ENCODE measurements around the gene TTC38.

Gene TTC38

DNA sequence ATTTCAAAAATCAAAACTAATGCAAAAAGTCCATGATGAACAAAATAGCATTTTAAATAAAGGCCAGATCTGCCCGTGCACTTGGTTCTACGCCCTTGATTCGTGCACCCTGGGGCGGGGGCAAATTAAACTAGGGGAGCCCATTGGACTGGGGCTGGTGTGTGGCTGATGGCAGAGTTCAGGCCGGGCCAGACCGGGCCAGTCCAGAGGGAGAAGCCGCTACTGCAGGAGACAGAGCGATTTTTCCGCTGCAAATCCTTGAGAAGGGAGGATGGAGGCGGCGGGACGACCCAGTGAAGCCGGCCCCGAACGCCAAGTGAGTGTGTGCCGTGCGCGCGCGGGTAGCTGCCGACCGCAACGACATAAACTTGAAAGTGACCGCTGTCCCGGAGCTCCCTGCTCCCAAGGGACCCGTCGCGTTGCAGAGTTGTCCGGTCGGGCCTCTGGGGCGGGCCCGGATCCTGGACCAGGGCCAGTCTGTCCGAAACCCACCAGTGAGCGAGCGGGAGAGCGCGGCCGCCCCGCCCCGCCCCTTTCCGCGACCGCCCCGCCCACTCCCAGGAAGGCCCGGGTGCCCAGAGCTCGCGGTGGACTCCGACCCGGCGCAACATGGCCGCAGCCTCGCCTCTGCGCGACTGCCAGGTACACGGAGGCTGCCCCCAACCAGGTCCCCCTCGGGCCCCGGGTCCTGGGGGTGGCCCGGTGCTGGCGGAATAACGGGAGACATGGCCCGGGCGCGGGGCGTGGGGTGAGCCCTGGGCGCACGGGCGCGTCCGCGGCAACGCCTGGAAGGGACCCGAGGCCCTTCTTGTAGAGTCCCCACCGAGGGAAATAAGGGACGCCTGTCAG lies at the start of gene TTC38:
Gene TTC38 (plus strand): TSS at position 578 of the 849 bp plus-strand sequence. CDS start 32 bp downstream, at position 610.
- DNase-seq (ENCODE audit: low read depth, low spot score): peak; percentile 65

GRCh38 chr22:46219636-46220035 lies 48.2 kb upstream of the TTC38 start:
- no peak for DNase-seq (ENCODE audit: low read depth, low spot score)

- DNase-seq (ENCODE audit: low read depth, low spot score): no peak
Measured at GRCh38 chr22:46220921-46221320, 46.9 kb upstream of the TTC38 start.

DNA sequence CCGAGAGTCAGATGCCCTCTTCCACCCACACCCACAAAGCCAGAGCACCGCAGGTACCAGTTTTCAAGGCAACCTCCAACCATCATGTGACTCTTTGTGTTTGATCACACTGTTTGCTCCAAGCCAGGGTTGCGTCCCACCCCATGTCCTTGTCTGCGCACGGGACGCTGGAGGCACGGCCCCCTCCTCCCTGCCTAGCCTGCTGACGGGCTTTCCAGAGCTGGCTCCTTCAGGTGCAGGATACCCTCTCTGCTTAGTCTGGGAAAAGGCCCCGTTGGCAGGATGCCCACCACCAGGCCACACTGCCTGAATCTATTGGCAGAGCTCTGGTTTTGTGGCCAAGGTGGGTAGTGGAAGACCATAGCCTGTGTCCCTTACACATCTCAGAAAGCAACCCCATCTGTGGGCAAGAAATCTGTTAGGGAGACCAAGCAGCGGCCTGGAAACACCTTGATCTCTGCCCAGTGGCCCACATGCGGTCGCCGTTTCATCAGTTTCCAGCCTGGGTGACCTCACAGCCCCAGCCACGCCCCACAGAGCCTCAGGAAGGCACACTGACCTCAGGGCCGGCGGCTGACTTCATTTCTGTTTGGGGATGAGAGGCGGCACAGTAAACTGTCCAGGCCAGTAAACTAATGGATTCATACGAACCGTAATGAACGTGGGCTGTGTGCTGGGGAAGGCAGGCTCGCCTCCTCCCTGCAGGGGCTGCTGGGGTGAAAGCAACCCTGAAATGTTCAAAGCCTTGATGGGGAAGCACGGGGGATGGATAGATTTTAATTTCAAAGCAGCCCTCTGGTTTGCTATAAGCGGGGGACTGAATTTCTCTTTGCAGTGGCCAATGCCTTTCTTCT lies 43.5 kb upstream of the TTC38 start:
- no peak for DNase-seq (ENCODE audit: low read depth, low spot score)

GRCh38 chr22:46224898-46225290 lies 42.9 kb upstream of the TTC38 start:
- DNase-seq (ENCODE audit: low read depth, low spot score): no peak

DNA sequence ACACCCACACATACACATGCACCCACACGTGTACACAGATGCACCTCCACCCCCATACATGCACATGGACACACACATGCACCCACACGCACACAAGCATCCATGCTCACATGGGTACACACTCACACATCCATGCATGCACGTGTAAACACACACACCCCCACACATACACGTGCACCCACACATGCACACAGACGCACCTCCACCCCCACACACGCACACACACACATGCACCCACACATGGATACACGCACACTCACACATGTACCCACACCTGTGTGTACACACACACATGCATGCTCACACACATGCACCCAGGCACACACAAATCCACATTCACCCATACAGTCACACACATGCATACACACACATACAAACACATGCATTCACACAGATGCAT lies 42.2 kb upstream of the TTC38 start:
- DNase-seq (ENCODE audit: low read depth, low spot score): no peak

DNA sequence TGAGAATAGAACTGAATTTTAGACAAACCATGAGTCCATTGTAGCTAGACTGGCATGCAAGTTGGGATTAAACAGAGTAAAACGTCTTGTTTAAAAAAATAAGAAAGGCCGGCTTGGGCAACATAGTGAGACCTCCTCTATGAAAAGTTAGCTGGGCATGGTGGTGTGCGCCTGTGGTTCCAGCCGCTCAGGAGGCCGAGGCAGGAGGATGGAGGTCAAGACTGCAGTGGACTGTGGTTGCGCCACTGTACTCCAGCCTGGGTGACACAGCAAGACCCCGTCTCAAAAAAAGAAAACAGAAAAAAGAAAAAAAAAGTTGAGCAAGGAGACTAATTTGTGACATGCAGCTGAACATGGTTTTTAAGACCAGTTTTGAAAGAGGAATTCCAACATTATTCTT lies 41.2 kb upstream of the TTC38 start:
- DNase-seq (ENCODE audit: low read depth, low spot score): no peak

DNA sequence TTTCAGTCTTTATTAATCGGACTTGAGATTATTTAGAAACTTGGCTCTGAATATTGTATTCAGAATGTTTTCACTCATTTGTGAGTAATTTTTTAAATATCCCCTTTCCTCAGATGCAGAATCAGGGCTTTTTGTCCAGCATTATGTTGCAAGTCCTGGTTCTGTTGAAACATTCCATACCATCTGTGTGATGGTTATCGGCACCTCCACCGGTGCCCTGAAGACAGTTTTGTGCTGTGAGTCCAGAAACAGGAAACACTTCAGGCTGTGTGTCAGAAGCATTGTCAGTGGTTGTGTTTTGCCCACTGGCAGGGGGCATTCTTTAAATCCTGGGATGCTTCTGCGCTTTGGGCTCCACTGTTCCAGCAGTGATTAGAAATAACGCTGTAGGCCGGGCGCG lies 38.1 kb upstream of the TTC38 start:
- DNase-seq (ENCODE audit: low read depth, low spot score): no peak

GRCh38 chr22:46230262-46230901 lies 37.4 kb upstream of the TTC38 start:
- no peak for DNase-seq (ENCODE audit: low read depth, low spot score)

- DNase-seq (ENCODE audit: low read depth, low spot score): peak; percentile 67
Measured at GRCh38 chr22:46233231-46233630, 34.6 kb upstream of the TTC38 start.

- no peak for DNase-seq (ENCODE audit: low read depth, low spot score)
Measured at GRCh38 chr22:46234969-46235368, 32.8 kb upstream of the TTC38 start.

GRCh38 chr22:46237453-46238124 lies 30.2 kb upstream of the TTC38 start:
- DNase-seq (ENCODE audit: low read depth, low spot score): no peak

GRCh38 chr22:46238541-46238940 lies 29.3 kb upstream of the TTC38 start:
- no peak for DNase-seq (ENCODE audit: low read depth, low spot score)

DNA sequence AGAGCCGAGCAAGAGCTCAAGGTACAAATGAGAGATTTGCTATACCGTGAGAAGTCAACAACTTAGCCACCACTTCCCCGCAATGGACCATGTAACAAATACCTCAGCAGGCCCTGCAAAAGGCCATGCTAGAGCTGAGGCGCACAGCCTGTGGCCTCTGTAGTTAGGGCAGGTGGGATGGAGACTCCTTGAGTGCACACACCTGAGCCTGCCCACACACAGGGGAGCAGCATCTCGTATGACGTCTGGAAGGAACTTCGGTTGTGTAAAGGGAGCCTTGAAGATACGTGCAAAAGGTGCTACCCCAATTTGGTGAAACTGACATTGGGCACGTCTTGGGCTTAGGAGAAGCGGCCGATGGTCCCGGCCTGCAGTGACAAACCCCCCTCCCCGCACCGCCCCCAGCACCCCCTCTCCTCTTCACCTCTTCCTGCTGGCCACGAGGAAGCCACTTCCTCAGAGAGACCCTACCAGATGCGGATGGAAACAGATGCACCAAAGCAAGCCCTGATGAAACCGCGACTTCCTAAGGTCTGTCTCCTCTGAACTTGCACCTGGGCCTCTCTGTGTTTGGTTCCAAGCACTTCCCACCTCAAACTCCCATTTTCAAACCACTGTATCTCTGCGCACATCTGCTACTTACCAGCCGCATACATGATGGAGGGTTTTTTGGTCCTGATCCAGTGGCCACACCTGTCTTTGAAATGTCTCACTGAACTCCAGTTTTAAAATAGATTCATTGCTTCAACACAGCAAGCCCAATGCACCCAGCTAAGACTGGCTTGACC lies 28.4 kb upstream of the TTC38 start:
- no peak for DNase-seq (ENCODE audit: low read depth, low spot score)

- no peak for DNase-seq (ENCODE audit: low read depth, low spot score)
Measured at GRCh38 chr22:46240073-46240472, 27.7 kb upstream of the TTC38 start.

DNA sequence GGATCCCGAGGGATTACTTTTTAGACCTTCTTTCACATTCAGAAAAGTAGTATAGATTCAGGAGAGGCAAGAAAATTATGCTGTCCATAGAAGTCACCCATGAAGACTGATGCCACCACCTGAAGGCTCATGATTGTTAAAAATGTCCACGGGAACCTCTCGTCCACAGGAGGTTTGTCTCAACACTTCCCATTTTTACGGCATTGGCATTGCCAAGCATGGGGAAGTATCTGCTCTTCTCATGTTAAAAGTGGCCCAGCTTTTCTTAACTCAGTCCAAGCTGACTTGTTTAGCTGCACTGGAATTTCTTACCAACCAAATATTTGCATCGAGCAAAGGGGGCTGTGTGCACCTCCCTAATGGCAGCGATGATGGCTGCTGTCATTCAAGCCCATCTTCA lies 27.3 kb upstream of the TTC38 start:
- no peak for DNase-seq (ENCODE audit: low read depth, low spot score)

DNA sequence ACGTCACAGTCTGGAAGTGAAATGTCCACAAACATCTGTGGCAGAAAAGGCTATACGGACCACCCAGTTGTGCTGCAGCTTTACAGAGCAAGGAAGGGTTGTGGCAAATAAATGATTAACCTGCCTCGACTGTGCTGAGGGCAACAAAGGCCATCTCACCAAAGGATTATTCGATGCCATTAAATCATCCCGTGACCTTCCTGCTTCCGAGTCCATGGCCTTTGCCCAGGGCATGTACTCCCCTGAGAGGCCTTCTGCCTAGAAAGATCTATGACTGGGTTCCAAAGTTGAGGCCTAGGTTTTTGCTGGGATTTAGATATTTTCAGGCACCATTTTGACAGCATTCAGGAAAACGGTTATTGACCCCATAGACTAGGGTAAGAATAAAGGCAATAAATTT lies 26.9 kb upstream of the TTC38 start:
- no peak for DNase-seq (ENCODE audit: low read depth, low spot score)

DNA sequence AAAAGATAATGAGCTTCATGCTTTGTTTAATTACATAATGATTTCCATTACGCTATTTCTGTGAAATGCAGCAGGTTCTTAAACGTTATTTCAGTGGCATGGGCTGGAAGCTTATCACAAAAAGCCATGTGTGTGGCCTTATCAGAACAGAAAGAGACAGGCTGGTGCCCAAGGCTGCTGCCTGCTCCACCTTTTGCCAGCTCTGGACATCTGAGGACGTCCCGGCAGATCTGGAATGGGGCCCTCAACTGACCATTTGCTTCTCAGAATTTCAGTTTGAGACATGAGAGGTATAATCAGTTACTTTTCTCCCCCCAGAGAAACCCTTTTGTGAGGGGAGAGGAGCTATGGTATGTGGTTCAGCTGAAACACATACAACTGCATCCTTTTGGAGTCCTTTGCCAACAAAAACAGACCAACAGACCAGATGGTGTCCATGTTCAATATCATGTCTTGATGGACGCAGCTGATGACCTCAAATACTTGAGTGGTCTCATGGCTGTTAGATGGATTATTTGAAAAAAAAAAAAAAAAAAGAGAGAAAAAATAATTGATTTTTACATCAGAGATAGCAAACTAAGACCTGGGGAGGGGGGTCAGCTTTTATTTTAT lies 26.3 kb upstream of the TTC38 start:
- no peak for DNase-seq (ENCODE audit: low read depth, low spot score)

GRCh38 chr22:46242076-46242475 lies 25.7 kb upstream of the TTC38 start:
- DNase-seq (ENCODE audit: low read depth, low spot score): no peak

- DNase-seq (ENCODE audit: low read depth, low spot score): no peak
Measured at GRCh38 chr22:46244771-46245170, 23.0 kb upstream of the TTC38 start.

Data from ELF-1 (cell line).